HG03103 (cell line): ENCODE measurements around the gene RSPO3.
"Not testable (repeated sequence)": the region's sequence is repeated elsewhere in the genome, so short reads cannot be mapped to it uniquely, and the experiment has no call there.

Source experiments
- ATAC-seq: cut with Tn5 transposase; IDR thresholded peaks from one replicate; pipeline ENCODE4 v1.9.1; 2021; ENCODE audit warnings: low read depth; ENCODE audit not compliant: unreplicated experiment

The RSPO3 gene

GRCh38 chr6:127118298-127119101, at the start of gene RSPO3:
Gene RSPO3 (plus strand): TSS chr6:127118671. CDS start chr6:127119193, 522 bp downstream.
- ATAC-seq: no peak

GRCh38 chr6:127069659-127070279, 48.7 kb upstream of the RSPO3 start:
- ATAC-seq: peak; percentile 81

- ATAC-seq: peak; percentile 42
These were observed 45.2 kb upstream of the RSPO3 start for GRCh38 chr6:127073222-127073621.

- ATAC-seq: no peak
These were observed 42.0 kb upstream of the RSPO3 start for GRCh38 chr6:127076466-127076865.

- no peak for ATAC-seq
These were observed 40.6 kb upstream of the RSPO3 start for GRCh38 chr6:127077886-127078285.

GRCh38 chr6:127078669-127079068, 39.8 kb upstream of the RSPO3 start:
- ATAC-seq: no peak

GRCh38 chr6:127079681-127080080, 38.8 kb upstream of the RSPO3 start:
- no peak for ATAC-seq

GRCh38 chr6:127080081-127080480, 38.4 kb upstream of the RSPO3 start:
- no peak for ATAC-seq

- ATAC-seq: no peak
These were observed 35.1 kb upstream of the RSPO3 start for GRCh38 chr6:127083231-127083962.

- no peak for ATAC-seq
These were observed 34.5 kb upstream of the RSPO3 start for GRCh38 chr6:127083963-127084310.

GRCh38 chr6:127085181-127085580, 33.3 kb upstream of the RSPO3 start:
- ATAC-seq: no peak

- no peak for ATAC-seq
These were observed 28.4 kb upstream of the RSPO3 start for GRCh38 chr6:127090051-127090450.

- ATAC-seq: no peak
These were observed 26.0 kb upstream of the RSPO3 start for GRCh38 chr6:127092466-127092865.

GRCh38 chr6:127094791-127095190, 23.7 kb upstream of the RSPO3 start:
- no peak for ATAC-seq

GRCh38 chr6:127096167-127096566, 22.3 kb upstream of the RSPO3 start:
- ATAC-seq: no peak

- ATAC-seq: not testable (repeated sequence)
These were observed 21.0 kb upstream of the RSPO3 start for GRCh38 chr6:127097442-127097841.

GRCh38 chr6:127100510-127101140, 17.8 kb upstream of the RSPO3 start:
- no peak for ATAC-seq

GRCh38 chr6:127102299-127102698, 16.2 kb upstream of the RSPO3 start:
- no peak for ATAC-seq

- ATAC-seq: no peak
These were observed 15.6 kb upstream of the RSPO3 start for GRCh38 chr6:127102859-127103258.

- ATAC-seq: no peak
These were observed 15.0 kb upstream of the RSPO3 start for GRCh38 chr6:127103482-127103881.

- no peak for ATAC-seq
These were observed 10.6 kb upstream of the RSPO3 start for GRCh38 chr6:127107916-127108315.
